ENCODE data around the gene NRIP2. TPM values are rescaled to one million over a fixed set of nuclear protein-coding genes. Genes with fewer than 3 reads are reported as not detected.

NRIP2 gene
- total and polyA plus RNA-seq, 9 donors: 0.83 to 15.1 (median 6.3) TPM

GRCh38 chr12:2857576-2857975 lies 22.7 kb upstream of the NRIP2 start:
- Histone ChIP-seq H3K9me3 (no peaks in the 10 kb centered on the region), H3K4me1 (ENCODE audit: insufficient read depth) (peaks cover 4% of the 10 kb centered on the region), H3K27ac (no peak overlapping the region), H3K4me3 (no peak overlapping the region), H3K27me3 (no peaks in the 10 kb centered on the region), H3K36me3 (no peaks in the 10 kb centered on the region)
- intact Hi-C loops (cut with DNase I): loop anchor here (5.0 to 10.0 kb wide), 4 partner anchors 85 to 177 kb away; no protein-coding TSS in a partner anchor
- no peak for DNase-seq
- TF ChIP-seq POLR2A (IDR thresholded peaks at IDR 0.05): no peak
- TF ChIP-seq EP300 (IDR thresholded peaks at IDR 0.05): no peak
- TF ChIP-seq CTCF (IDR thresholded peaks at IDR 0.05): no peak
- 95 to 98% (median 96%) methylated on average over 7 of the region's 7 CpGs for WGBS, 3 donors

- DNase-seq: no peak
- Histone ChIP-seq H3K4me3 (no peak within 1 kb of the TSS), H3K27me3 (no peaks in the 10 kb centered on the region), H3K9me3 (no peaks in the 10 kb centered on the region), H3K27ac (no peak within 1 kb of the TSS), H3K4me1 (ENCODE audit: insufficient read depth) (peaks cover 4% of the 10 kb centered on the region), H3K36me3 (no peaks in the 10 kb centered on the region)
- WGBS, 3 donors: 82 to 93% (median 89%) methylated on average over 3 of the region's 3 CpGs
- TF ChIP-seq EP300 (IDR thresholded peaks at IDR 0.05) (no peak), POLR2A (IDR thresholded peaks at IDR 0.05) (no peak), CTCF (IDR thresholded peaks at IDR 0.05) (no peak)
- intact Hi-C loops (cut with DNase I): loop anchor here (5.0 to 10.0 kb wide), 4 partner anchors 85 to 178 kb away; no protein-coding TSS in a partner anchor
Measured at GRCh38 chr12:2857021-2857431, 22.2 kb upstream of the NRIP2 start, which contains the start of gene TEX52. TEX52 (minus strand) TSS chr12:2857039; CDS start chr12:2857026, 13 bp downstream.

GRCh38 chr12:2856051-2856450 lies 21.2 kb upstream of the NRIP2 start:
- H3K27ac ChIP-seq: no peak overlapping the region
- H3K36me3 ChIP-seq: no peaks in the 10 kb centered on the region
- intact Hi-C loops (cut with DNase I): loop anchor here (5.0 to 10.0 kb wide), 4 partner anchors 86 to 179 kb away; no protein-coding TSS in a partner anchor
- H3K4me1 ChIP-seq (ENCODE audit: insufficient read depth): peaks cover 4% of the 10 kb centered on the region
- WGBS, 3 donors: 73 to 89% (median 84%) methylated on average over 3 of the region's 3 CpGs
- no peak overlapping the region for H3K4me3 ChIP-seq
- DNase-seq: no peak
- TF ChIP-seq CTCF (IDR thresholded peaks at IDR 0.05): no peak
- no peak for TF ChIP-seq POLR2A (IDR thresholded peaks at IDR 0.05)
- no peak for TF ChIP-seq EP300 (IDR thresholded peaks at IDR 0.05)
- H3K27me3 ChIP-seq: no peaks in the 10 kb centered on the region
- no peaks in the 10 kb centered on the region for H3K9me3 ChIP-seq

GRCh38 chr12:2855546-2855945 lies 20.7 kb upstream of the NRIP2 start:
- Histone ChIP-seq H3K27ac (no peak overlapping the region), H3K4me1 (ENCODE audit: insufficient read depth) (peaks cover 4% of the 10 kb centered on the region), H3K9me3 (no peaks in the 10 kb centered on the region), H3K36me3 (no peaks in the 10 kb centered on the region), H3K27me3 (no peaks in the 10 kb centered on the region), H3K4me3 (no peak overlapping the region)
- intact Hi-C loops (cut with DNase I): loop anchor here (5.0 to 10.0 kb wide), 4 partner anchors 87 to 179 kb away; no protein-coding TSS in a partner anchor
- TF ChIP-seq CTCF (IDR thresholded peaks at IDR 0.05) (no peak), POLR2A (IDR thresholded peaks at IDR 0.05) (no peak), EP300 (IDR thresholded peaks at IDR 0.05) (no peak)
- DNase-seq: no peak
- 80 to 89% (median 89%) methylated on average over 7 of the region's 7 CpGs for WGBS, 3 donors
